Activated CD4-positive, alpha-beta memory T cell treated with anti-CD3 and anti-CD28 coated beads for 36 hours (primary cell): ENCODE data around the gene NLRX1. TPM values are rescaled to one million over a fixed set of nuclear protein-coding genes. Genes with fewer than 3 reads are reported as not detected.

Experiments
- CTCF ChIA-PET: fragments of 350-600 bp; sonication (Branson Sonifier 250); formaldehyde crosslinking; loops from one replicate; lab custom pipeline; 2021; ENCODE audit warnings: antibody characterized with exemption, inconsistent platforms; lab: Charles Lee
- POLR2A ChIA-PET: fragments of 350-600 bp; sonication (Branson Sonifier 250); formaldehyde crosslinking; loops from one replicate; lab custom pipeline; 2021; ENCODE audit warnings: antibody characterized with exemption; lab: Charles Lee
- DNase-seq: peaks from one replicate; pipeline ENCODE4 v3.0.0-alpha.2; 2020
- H3K27ac Mint-ChIP-seq: one replicate; pipeline ENCODE4 v1.8.0; 2021; ENCODE audit warnings: mixed read lengths
- H3K27me3 Mint-ChIP-seq: one replicate; pipeline ENCODE4 v1.8.0; 2021; ENCODE audit warnings: mixed read lengths
- H3K36me3 Mint-ChIP-seq: one replicate; pipeline ENCODE4 v1.8.0; 2021; ENCODE audit warnings: mixed read lengths
- H3K4me1 Mint-ChIP-seq: one replicate; pipeline ENCODE4 v1.8.0; 2021; ENCODE audit warnings: low read depth, mixed read lengths
- H3K4me3 Mint-ChIP-seq: one replicate; pipeline ENCODE4 v1.8.0; 2021; ENCODE audit warnings: mild to moderate bottlenecking, mixed read lengths
- H3K9me3 Mint-ChIP-seq: one replicate; pipeline ENCODE4 v1.8.0; 2021; ENCODE audit warnings: mixed read lengths
- intact Hi-C: fragments of 100-400 bp; cut with micrococcal nuclease; formaldehyde crosslinking; loops from one replicate; pipeline ENCODE4 v1.15.1; 2023
- total RNA-seq, 2 experiments: library from RNA; stranded (reverse); gene quantifications; one replicate each; pipeline ENCODE4 v1.2.3, GENCODE V29; 2021

The NLRX1 gene
- total RNA-seq, 2 experiments from 2014 or later: 18.4 to 18.7 TPM

- CTCF ChIA-PET: interaction anchor here (1.2 kb wide), 1 partner anchor 12 kb away, joined by 3 read pairs; no protein-coding TSS in a partner anchor
- Mint-ChIP-seq H3K4me3 (no peak overlapping the region), H3K9me3 (no peaks in the 10 kb centered on the region), H3K36me3 (peaks cover 2% of the 10 kb centered on the region), H3K4me1 (peaks cover 8% of the 10 kb centered on the region), H3K27me3 (no peaks in the 10 kb centered on the region), H3K27ac (no peak overlapping the region)
- DNase-seq: no peak
- intact Hi-C loops: no loop called here
- POLR2A ChIA-PET: no interaction called here
These were observed 34.0 kb downstream of the NLRX1 start for GRCh38 chr11:119202554-119202953.

- Mint-ChIP-seq H3K36me3 (peaks cover 2% of the 10 kb centered on the region), H3K4me3 (no peak overlapping the region), H3K9me3 (no peaks in the 10 kb centered on the region), H3K27me3 (no peaks in the 10 kb centered on the region), H3K27ac (no peak overlapping the region), H3K4me1 (peaks cover 15% of the 10 kb centered on the region)
- CTCF ChIA-PET: interaction anchor here (0.7 to 3.5 kb wide), 6 partner anchors 24 to 119 kb away, joined by 3 to 26 read pairs (median 4); partner anchors contain the start of gene HMBS
- intact Hi-C loops: no loop called here
- POLR2A ChIA-PET: no interaction called here
- no peak for DNase-seq
These were observed 35.5 kb downstream of the NLRX1 start for GRCh38 chr11:119204066-119204465.

DNA sequence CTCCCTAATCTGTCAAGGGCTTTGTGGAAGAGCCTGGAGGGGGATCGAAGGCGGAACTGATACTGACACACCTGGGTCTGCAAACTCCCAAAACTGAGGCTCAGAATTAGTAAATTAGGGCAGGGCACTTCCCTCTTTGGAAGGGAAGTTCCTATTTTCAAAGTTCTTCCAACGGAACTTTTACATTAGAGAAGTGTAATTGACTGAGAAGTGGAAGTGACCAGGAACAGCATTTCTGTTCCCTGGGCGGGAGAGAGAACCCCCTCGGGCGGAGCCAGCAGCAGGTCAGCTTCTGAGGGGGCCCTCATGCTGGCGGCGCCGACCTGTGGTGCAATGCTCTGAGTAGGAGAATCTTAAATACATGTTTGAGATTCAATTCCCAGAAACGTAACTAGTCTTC lies 36.6 kb downstream of the NLRX1 start:
- Mint-ChIP-seq H3K36me3 (peaks cover 2% of the 10 kb centered on the region), H3K27me3 (no peaks in the 10 kb centered on the region), H3K9me3 (no peaks in the 10 kb centered on the region), H3K4me1 (peaks cover 22% of the 10 kb centered on the region), H3K27ac (no peak overlapping the region), H3K4me3 (no peak overlapping the region)
- DNase-seq: no peak
- ChIA-PET POLR2A (interaction anchor here (0.8 kb wide), 1 partner anchor 98 kb away, joined by 3 read pairs; the partner anchor contains the start of gene C2CD2L), CTCF (interaction anchor here (0.6 to 3.5 kb wide), 28 partner anchors 8 to 176 kb away, joined by 3 to 62 read pairs (median 6); partner anchors contain the start of genes ABCG4, HYOU1, MCAM and USP2)
- intact Hi-C loops: loop anchor here (1.0 kb wide), 1 partner anchor 118 kb away; no protein-coding TSS in a partner anchor

- peaks cover 25% of the 10 kb centered on the region for H3K4me1 Mint-ChIP-seq
- no peaks in the 10 kb centered on the region for H3K27me3 Mint-ChIP-seq
- no peaks in the 10 kb centered on the region for H3K9me3 Mint-ChIP-seq
- H3K27ac Mint-ChIP-seq: peak within 1 kb of the TSS; percentile 85
- intact Hi-C loops: loop anchor here (1.0 to 2.0 kb wide), 3 partner anchors 12 to 117 kb away; no protein-coding TSS in a partner anchor
- DNase-seq: peak; percentile 98
- CTCF ChIA-PET: interaction anchor here (0.6 to 3.5 kb wide), 46 partner anchors 9 to 175 kb away, joined by 3 to 62 read pairs (median 4); partner anchors contain the start of genes ABCG4, C2CD2L, HYOU1 and MCAM
- H3K4me3 Mint-ChIP-seq: peak within 1 kb of the TSS; percentile 91
- POLR2A ChIA-PET: interaction anchor here (0.7 to 1.9 kb wide), 14 partner anchors 12 to 138 kb away, joined by 3 to 6 read pairs (median 4); partner anchors contain the start of genes C2CD2L and VPS11
- H3K36me3 Mint-ChIP-seq: peaks cover 2% of the 10 kb centered on the region
These were observed 37.3 kb downstream of the NLRX1 start, which contains the start of gene CBL for GRCh38 chr11:119205574-119206510. Gene CBL (plus strand): TSS chr11:119206339. CDS start chr11:119206418, 79 bp downstream.

GRCh38 chr11:119206511-119207414 lies 38.2 kb downstream of the NLRX1 start:
- H3K9me3 Mint-ChIP-seq: no peaks in the 10 kb centered on the region
- CTCF ChIA-PET: interaction anchor here (0.6 to 3.5 kb wide), 39 partner anchors 9 to 175 kb away, joined by 3 to 62 read pairs (median 5); partner anchors contain the start of genes C2CD2L, HYOU1 and MCAM
- H3K4me1 Mint-ChIP-seq: peaks cover 25% of the 10 kb centered on the region
- POLR2A ChIA-PET: interaction anchor here (0.7 to 1.9 kb wide), 10 partner anchors 11 to 78 kb away, joined by 3 to 6 read pairs (median 4); no protein-coding TSS in a partner anchor
- peak; percentile 74 for DNase-seq
- intact Hi-C loops: loop anchor here (1.0 to 2.0 kb wide), 4 partner anchors 12 to 100 kb away; no protein-coding TSS in a partner anchor
- peak overlapping the region; percentile 85 for H3K27ac Mint-ChIP-seq
- peaks cover 2% of the 10 kb centered on the region for H3K36me3 Mint-ChIP-seq
- no peaks in the 10 kb centered on the region for H3K27me3 Mint-ChIP-seq
- peak overlapping the region; percentile 91 for H3K4me3 Mint-ChIP-seq

DNA sequence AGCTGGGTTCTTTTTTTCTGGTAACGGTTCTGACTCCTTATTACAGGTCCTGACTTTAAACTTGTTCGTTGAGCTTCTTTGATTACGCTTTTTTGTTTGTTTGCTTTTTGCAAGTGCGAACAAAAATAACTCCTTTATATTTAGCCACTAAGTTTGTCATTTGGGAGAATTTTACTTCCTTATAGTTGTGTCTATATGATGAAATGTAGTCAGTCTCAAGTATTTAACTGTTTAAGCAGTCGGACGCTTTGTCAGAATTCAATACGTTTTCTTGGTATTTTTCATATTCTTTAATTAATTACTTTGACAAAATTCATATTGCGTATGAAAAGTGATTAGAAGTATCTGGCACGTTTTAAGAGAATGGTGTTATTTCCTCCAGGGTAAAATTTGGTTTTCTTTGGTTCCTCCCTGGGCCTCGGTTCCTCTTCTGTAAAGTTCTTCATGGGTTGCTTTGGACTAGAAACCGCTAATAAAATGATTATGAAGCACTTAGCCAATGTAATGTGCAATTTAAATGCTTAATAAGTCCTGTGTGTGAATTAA lies 39.0 kb downstream of the NLRX1 start:
- Mint-ChIP-seq H3K4me1 (peaks cover 25% of the 10 kb centered on the region), H3K27me3 (no peaks in the 10 kb centered on the region), H3K4me3 (peak overlapping the region; percentile 91), H3K36me3 (peaks cover 2% of the 10 kb centered on the region), H3K27ac (peak overlapping the region; percentile 85), H3K9me3 (no peaks in the 10 kb centered on the region)
- ChIA-PET POLR2A (interaction anchor here (1.6 to 1.9 kb wide), 2 partner anchors 19 to 76 kb away, joined by 3 to 6 read pairs; no protein-coding TSS in a partner anchor), CTCF (interaction anchor here (0.7 to 3.5 kb wide), 9 partner anchors 8 to 131 kb away, joined by 3 to 62 read pairs (median 7); no protein-coding TSS in a partner anchor)
- intact Hi-C loops: loop anchor here (1.0 to 2.0 kb wide), 3 partner anchors 55 to 99 kb away; no protein-coding TSS in a partner anchor
- no peak for DNase-seq

DNA sequence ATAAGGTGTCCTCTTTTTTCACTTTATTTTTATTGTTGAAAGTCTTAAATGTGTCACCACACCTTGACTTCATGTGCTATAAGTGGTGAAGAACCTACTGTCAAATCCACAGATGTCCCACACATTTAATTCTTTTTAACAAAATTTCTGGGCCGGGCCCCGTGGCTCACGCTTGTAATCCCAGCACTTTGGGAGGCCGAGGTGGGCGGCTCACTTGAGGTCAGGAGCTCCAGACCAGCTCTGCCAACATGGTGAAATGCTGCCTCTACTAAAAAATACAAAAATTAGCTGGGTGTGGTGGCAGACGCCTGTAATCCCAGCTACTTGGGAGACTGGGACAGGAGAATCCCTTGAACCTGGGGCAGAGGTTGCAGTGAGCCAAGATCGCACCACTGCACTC lies 40.7 kb downstream of the NLRX1 start:
- ChIA-PET CTCF (interaction anchor here (0.6 to 1.5 kb wide), 5 partner anchors 12 to 99 kb away, joined by 3 to 4 read pairs (median 3); no protein-coding TSS in a partner anchor), POLR2A (interaction anchor here (0.6 kb wide), 1 partner anchor 176 kb away, joined by 3 read pairs; no protein-coding TSS in a partner anchor)
- Mint-ChIP-seq H3K36me3 (peaks cover 2% of the 10 kb centered on the region), H3K4me3 (no peak overlapping the region), H3K27ac (no peak overlapping the region), H3K9me3 (no peaks in the 10 kb centered on the region), H3K27me3 (no peaks in the 10 kb centered on the region), H3K4me1 (peaks cover 31% of the 10 kb centered on the region)
- no peak for DNase-seq
- intact Hi-C loops: no loop called here

DNA sequence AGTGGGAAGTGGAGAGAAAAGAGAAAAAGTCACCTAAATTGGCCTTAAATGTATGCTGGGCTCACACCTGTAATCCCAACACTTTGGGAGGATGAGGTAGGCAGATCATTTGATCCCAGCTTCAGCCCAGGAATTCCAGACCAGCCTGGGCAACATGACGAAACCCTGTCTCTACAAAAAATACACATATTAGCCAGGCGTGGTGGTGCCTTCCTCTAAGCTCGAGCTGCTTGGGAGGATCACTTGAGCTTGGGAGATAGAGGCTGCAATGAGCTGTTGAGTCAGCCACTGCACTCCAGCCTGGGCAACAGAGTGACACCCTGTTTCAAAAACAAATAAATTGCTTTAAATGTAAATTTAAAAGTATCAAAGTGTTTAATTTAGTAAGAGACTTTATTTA lies 41.5 kb downstream of the NLRX1 start:
- intact Hi-C loops: no loop called here
- H3K27ac Mint-ChIP-seq: no peak overlapping the region
- peaks cover 2% of the 10 kb centered on the region for H3K36me3 Mint-ChIP-seq
- no peaks in the 10 kb centered on the region for H3K9me3 Mint-ChIP-seq
- H3K4me3 Mint-ChIP-seq: no peak overlapping the region
- no peak for DNase-seq
- peaks cover 34% of the 10 kb centered on the region for H3K4me1 Mint-ChIP-seq
- ChIA-PET CTCF (interaction anchor here (0.6 to 1.5 kb wide), 6 partner anchors 13 to 128 kb away, joined by 3 to 5 read pairs (median 4); no protein-coding TSS in a partner anchor), POLR2A (interaction anchor here (0.6 kb wide), 2 partner anchors 84 to 176 kb away, joined by 3 to 6 read pairs; no protein-coding TSS in a partner anchor)
- H3K27me3 Mint-ChIP-seq: no peaks in the 10 kb centered on the region

DNA sequence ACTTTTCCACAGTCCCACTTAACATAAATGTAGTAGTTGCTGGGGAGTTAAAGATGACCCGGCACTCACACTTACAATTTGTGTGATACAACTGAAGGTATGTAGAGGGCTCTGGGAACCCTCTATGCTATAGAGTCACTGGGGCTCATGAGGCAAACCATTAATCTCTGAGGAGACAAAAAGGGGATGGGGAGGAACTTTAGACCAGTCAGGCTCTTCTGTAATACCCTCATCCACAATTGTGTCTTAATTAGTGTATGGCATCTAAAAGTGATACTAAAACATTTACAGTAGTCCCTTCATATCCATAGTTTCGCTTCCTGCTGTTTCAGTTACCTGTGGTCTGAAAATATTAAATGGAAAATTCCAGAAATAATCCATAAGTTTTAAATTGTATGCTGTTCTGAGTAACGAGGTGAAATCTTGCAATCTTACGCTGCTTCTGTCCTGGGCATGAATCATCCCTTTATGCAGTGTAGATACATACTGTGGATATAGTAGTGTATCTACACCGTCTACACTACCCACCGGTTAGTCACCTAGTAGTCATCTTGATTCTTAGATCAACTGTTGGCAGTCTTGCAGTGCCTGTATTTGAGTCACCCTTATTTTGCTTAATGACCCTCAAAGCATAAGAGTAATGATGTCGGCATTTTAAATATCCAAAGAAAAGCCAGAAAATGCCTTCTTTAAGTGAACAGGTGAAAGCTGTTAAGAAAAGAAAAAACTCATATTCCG lies 49.8 kb downstream of the NLRX1 start:
- intact Hi-C loops: loop anchor here (1.0 to 2.0 kb wide), 3 partner anchors 12 to 44 kb away; partner anchors contain the start of gene CBL
- DNase-seq: peak; percentile 22
- Mint-ChIP-seq H3K9me3 (no peaks in the 10 kb centered on the region), H3K4me3 (no peak overlapping the region), H3K27ac (peak overlapping the region; percentile 23), H3K36me3 (peaks cover 2% of the 10 kb centered on the region), H3K4me1 (peaks cover 42% of the 10 kb centered on the region), H3K27me3 (no peaks in the 10 kb centered on the region)
- POLR2A ChIA-PET: interaction anchor here (0.7 kb wide), 1 partner anchor 12 kb away, joined by 3 read pairs; no protein-coding TSS in a partner anchor
- CTCF ChIA-PET: no interaction called here

- ChIA-PET POLR2A (no interaction called here), CTCF (interaction anchor here (2.4 kb wide), 1 partner anchor 16 kb away, joined by 9 read pairs; the partner anchor contains the start of gene CBL)
- Mint-ChIP-seq H3K4me3 (no peak overlapping the region), H3K9me3 (no peaks in the 10 kb centered on the region), H3K27ac (no peak overlapping the region), H3K36me3 (peaks cover 2% of the 10 kb centered on the region), H3K4me1 (peaks cover 43% of the 10 kb centered on the region), H3K27me3 (no peaks in the 10 kb centered on the region)
- DNase-seq: no peak
- intact Hi-C loops: no loop called here
These were observed 53.8 kb downstream of the NLRX1 start for GRCh38 chr11:119222308-119222707.
